ENCODE results near the gene ATXN1. TPM values are rescaled to one million over a fixed set of nuclear protein-coding genes. Genes with fewer than 3 reads are reported as not detected.

Gene ATXN1
- polyA plus RNA-seq, 1 donor from 2014 or later, result 28.2 TPM

GRCh38 chr6:16326971-16327776 lies 434.1 kb downstream of the ATXN1 start:
- H3K27me3 ChIP-seq (ENCODE audit: insufficient read depth, low read depth, low read length), result no peaks in the 10 kb centered on the region
- peaks cover 3% of the 10 kb centered on the region for H3K9me3 ChIP-seq (ENCODE audit: low read length)
- no peak overlapping the region for H3K4me2 ChIP-seq (ENCODE audit: low read length)
- no peak overlapping the region for H2AFZ ChIP-seq (ENCODE audit: low read depth, low read length)
- H3K9ac ChIP-seq (ENCODE audit: low read length), result no peak overlapping the region
- no peak for TF ChIP-seq REST (IDR thresholded peaks at IDR 0.05; ENCODE audit: borderline replicate concordance)
- TF ChIP-seq CTCF (IDR thresholded peaks at IDR 0.05; ENCODE audit: poor library complexity, severe bottlenecking), result no peak
- TF ChIP-seq POLR2AphosphoS5 (IDR thresholded peaks at IDR 0.05), result no peak
- TF ChIP-seq RAD21 (conservative IDR thresholded peaks at IDR 0.05), result no peak
- no peak for TF ChIP-seq MXI1 (conservative IDR thresholded peaks at IDR 0.05; ENCODE audit: poor library complexity, severe bottlenecking)
- TF ChIP-seq TAF1 (IDR thresholded peaks at IDR 0.05; ENCODE audit: low read depth), result no peak
- no peak overlapping the region for H3K27ac ChIP-seq (ENCODE audit: low read length)
- peaks cover 2% of the 10 kb centered on the region for H3F3A ChIP-seq (ENCODE audit: insufficient read depth, low read length, poor library complexity, severe bottlenecking)
- no peak overlapping the region for H3K4me3 ChIP-seq (ENCODE audit: low read length)
- no peaks in the 10 kb centered on the region for H3K79me2 ChIP-seq (replicated peaks; ENCODE audit: insufficient read depth, low read length)
- H3K9me2 ChIP-seq (ENCODE audit: insufficient read depth, low read length), result no peaks in the 10 kb centered on the region
- no peaks in the 10 kb centered on the region for H4K20me1 ChIP-seq (ENCODE audit: insufficient read depth)
- peaks cover 9% of the 10 kb centered on the region for H3K36me3 ChIP-seq (ENCODE audit: insufficient read depth, low read length)

DNA sequence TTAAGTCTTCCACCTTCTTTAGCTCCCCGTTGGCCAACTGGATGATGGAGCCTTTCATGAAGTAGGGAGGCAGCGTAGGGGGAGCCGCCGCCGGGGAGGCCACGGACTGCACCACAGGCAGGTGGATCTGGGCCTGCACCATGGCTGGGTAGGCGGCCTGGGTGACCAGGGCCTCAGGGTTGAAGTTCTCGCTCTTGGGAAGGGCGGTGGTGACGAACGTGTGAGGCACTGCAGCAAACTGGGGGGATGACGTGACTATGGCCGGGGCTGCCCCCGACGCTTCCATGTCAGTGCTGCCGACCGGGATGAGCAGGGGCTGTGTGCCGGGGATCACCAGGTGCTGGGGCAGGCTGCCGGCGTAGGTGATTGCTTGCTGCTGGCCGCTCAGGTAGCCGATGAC lies 434.7 kb downstream of the ATXN1 start:
- Histone ChIP-seq H2AFZ (ENCODE audit: low read depth, low read length) (no peak overlapping the region), H3K27ac (ENCODE audit: low read length) (no peak overlapping the region), H3K36me3 (ENCODE audit: insufficient read depth, low read length) (peaks cover 9% of the 10 kb centered on the region), H3K79me2 (replicated peaks; ENCODE audit: insufficient read depth, low read length) (no peaks in the 10 kb centered on the region), H3K9me2 (ENCODE audit: insufficient read depth, low read length) (no peaks in the 10 kb centered on the region), H4K20me1 (ENCODE audit: insufficient read depth) (no peaks in the 10 kb centered on the region), H3K4me3 (ENCODE audit: low read length) (no peak overlapping the region), H3K9ac (ENCODE audit: low read length) (no peak overlapping the region), H3K4me2 (ENCODE audit: low read length) (no peak overlapping the region), H3K9me3 (ENCODE audit: low read length) (peaks cover 3% of the 10 kb centered on the region), H3F3A (ENCODE audit: insufficient read depth, low read length, poor library complexity, severe bottlenecking) (peaks cover 2% of the 10 kb centered on the region), H3K27me3 (ENCODE audit: insufficient read depth, low read depth, low read length) (no peaks in the 10 kb centered on the region)
- no peak for TF ChIP-seq CTCF (IDR thresholded peaks at IDR 0.05; ENCODE audit: poor library complexity, severe bottlenecking)
- TF ChIP-seq EP300 (conservative IDR thresholded peaks at IDR 0.05; ENCODE audit: poor library complexity, severe bottlenecking), result no peak
- no peak for TF ChIP-seq SMC3 (conservative IDR thresholded peaks at IDR 0.05; ENCODE audit: poor library complexity)
- no peak for TF ChIP-seq TAF1 (IDR thresholded peaks at IDR 0.05; ENCODE audit: low read depth)
- no peak for TF ChIP-seq RAD21 (conservative IDR thresholded peaks at IDR 0.05)
- TF ChIP-seq EZH2 (IDR thresholded peaks at IDR 0.05; ENCODE audit: borderline replicate concordance, insufficient read depth, low read length, poor library complexity, severe bottlenecking), result no peak
- no peak for TF ChIP-seq MXI1 (conservative IDR thresholded peaks at IDR 0.05; ENCODE audit: poor library complexity, severe bottlenecking)
- TF ChIP-seq REST (IDR thresholded peaks at IDR 0.05; ENCODE audit: borderline replicate concordance), result no peak
- TF ChIP-seq POLR2AphosphoS5 (IDR thresholded peaks at IDR 0.05), result no peak

Measured in neural cell (in vitro differentiated cells).